Prostate gland (tissue), 2 donors: Measurements from ENCODE around the gene DMRTB1.

Source experiments
- CTCF ChIP-seq, 4 experiments: fragments of 200-600 bp in 2 of 4; fragments of 450-650 bp in 2 of 4; sonication (generic) in 2 of 4; IDR thresholded peaks; 1 replicate in 3 of 4; 2 replicates in 1 of 4; pipeline ENCODE4 v1.5.1; 2016 to 2019; ENCODE audit warnings: antibody characterized with exemption in 4 of 4, mild to moderate bottlenecking in 2 of 4, moderate library complexity in 2 of 4
- POLR2AphosphoS5 ChIP-seq: sonication (generic); formaldehyde crosslinking; IDR thresholded peaks from one replicate; pipeline ENCODE4 v1.6.1; 2017; ENCODE audit warnings: antibody characterized with exemption

- TF ChIP-seq CTCF (IDR thresholded peaks at IDR 0.05) = no peak
- TF ChIP-seq POLR2AphosphoS5 = no peak
Measured at GRCh38 chr1:53498555-53499131, 39.4 kb downstream of the DMRTB1 start.
